Smooth muscle cell (in vitro differentiated cells): ENCODE measurements around the gene SIRT3. TPM values are rescaled to one million over a fixed set of nuclear protein-coding genes. Genes with fewer than 3 reads are reported as not detected.

Experiments
- DNase-seq: peaks from one replicate; lab custom pipeline; 2025; ENCODE audit not compliant: unreplicated experiment; lab: John Stamatoyannopoulos, UW
- H2AFZ ChIP-seq: fragments of 200-600 bp; sonication (generic); 2 replicates; pipeline ENCODE4 v1.6.0; 2016; ENCODE audit warnings: antibody characterized with exemption, low read depth, mild to moderate bottlenecking
- H3F3A ChIP-seq: fragments of 200-600 bp; sonication (generic); 2 replicates; pipeline ENCODE4 v1.6.0; 2017; ENCODE audit warnings: antibody characterized with exemption, low read depth
- H3K27ac ChIP-seq: fragments of 200-600 bp; sonication (generic); 2 replicates; pipeline ENCODE4 v1.5.1; 2016; ENCODE audit warnings: low read depth, mild to moderate bottlenecking
- H3K27me3 ChIP-seq: fragments of 200-600 bp; sonication (generic); 2 replicates; pipeline ENCODE4 v1.6.1; 2016; ENCODE audit warnings: low read depth, mild to moderate bottlenecking
- H3K36me3 ChIP-seq: fragments of 200-600 bp; sonication (generic); 2 replicates; pipeline ENCODE4 v1.5.1; 2016; ENCODE audit warnings: low read depth
- H3K4me1 ChIP-seq: fragments of 200-600 bp; sonication (generic); 2 replicates; pipeline ENCODE4 v1.5.1; 2016; ENCODE audit warnings: low read depth
- H3K4me2 ChIP-seq: fragments of 200-600 bp; sonication (generic); 2 replicates; pipeline ENCODE4 v1.6.0; 2016; ENCODE audit warnings: mild to moderate bottlenecking
- H3K4me3 ChIP-seq: fragments of 200-600 bp; sonication (generic); 2 replicates; pipeline ENCODE4 v1.5.1; 2016; ENCODE audit warnings: mild to moderate bottlenecking
- H3K79me2 ChIP-seq: fragments of 200-600 bp; sonication (generic); 2 replicates; pipeline ENCODE4 v1.6.0; 2016; ENCODE audit warnings: low read depth, mild to moderate bottlenecking
- H3K9ac ChIP-seq: fragments of 200-600 bp; sonication (generic); 2 replicates; pipeline ENCODE4 v1.6.0; 2016; ENCODE audit warnings: low read depth
- H3K9me3 ChIP-seq: fragments of 200-600 bp; sonication (generic); replicated peaks from 2 replicates; pipeline ENCODE4 v1.5.1; 2016; ENCODE audit warnings: low read depth
- H4K20me1 ChIP-seq: fragments of 200-600 bp; sonication (generic); 2 replicates; pipeline ENCODE4 v1.6.0; 2016; ENCODE audit warnings: low read depth
- CTCF ChIP-seq: fragments of 200-600 bp; sonication (generic); IDR thresholded peaks from 2 replicates; pipeline ENCODE4 v1.5.1; 2017; ENCODE audit warnings: borderline replicate concordance, mild to moderate bottlenecking, antibody characterized with exemption; ENCODE audit not compliant: insufficient read depth, poor library complexity, severe bottlenecking
- WGBS: methylation state at CpG from one replicate; pipeline ENCODE4 v1.1.7; 2016; ENCODE audit warnings: low lambda C conversion rate; 5-methylcytosine and 5-hydroxymethylcytosine counted together
- polyA plus RNA-seq: library from polyadenylated mRNA; unstranded; fragments of >200 nt; fragmentation: Nextera tagmentation; extraction: Ambion mirVana; gene quantifications from 2 replicates; pipeline ENCODE4 v1.2.1, GENCODE V29; 2016
- total RNA-seq: library from RNA; depleted of rRNA; stranded (reverse); fragments of >200 nt; gene quantifications from 2 replicates; pipeline ENCODE4 v1.2.3, GENCODE V29; 2014

The SIRT3 gene
- total and polyA plus RNA-seq, 2 experiments from 2014 or later = 13.0 to 19.8 TPM

GRCh38 chr11:253160-253885 is 17.2 kb upstream of the SIRT3 start:
- Histone ChIP-seq H3F3A (peaks cover 4% of the 10 kb centered on the region), H3K4me1 (no peaks in the 10 kb centered on the region), H3K9me3 (no peaks in the 10 kb centered on the region), H3K27me3 (no peaks in the 10 kb centered on the region), H3K4me3 (no peak overlapping the region), H3K4me2 (no peak overlapping the region), H4K20me1 (peaks cover 4% of the 10 kb centered on the region), H3K27ac (no peak overlapping the region), H2AFZ (no peak overlapping the region), H3K9ac (no peak overlapping the region), H3K36me3 (no peaks in the 10 kb centered on the region), H3K79me2 (no peaks in the 10 kb centered on the region)
- TF ChIP-seq CTCF = no peak
- WGBS = 83% methylated on average over 13 of the region's 13 CpGs
- DNase-seq = no peak

- Histone ChIP-seq H3K27me3 (no peaks in the 10 kb centered on the region), H3K9me3 (no peaks in the 10 kb centered on the region), H3K79me2 (no peaks in the 10 kb centered on the region), H4K20me1 (peaks cover 4% of the 10 kb centered on the region), H3K4me1 (no peaks in the 10 kb centered on the region), H3K4me3 (no peak overlapping the region), H3K36me3 (no peaks in the 10 kb centered on the region), H3K9ac (no peak overlapping the region), H3K4me2 (no peak overlapping the region), H2AFZ (no peak overlapping the region), H3K27ac (no peak overlapping the region), H3F3A (peaks cover 4% of the 10 kb centered on the region)
- TF ChIP-seq CTCF = no peak
- no peak for DNase-seq
- WGBS = 89% methylated on average over 8 of the region's 8 CpGs
Observed at GRCh38 chr11:252666-253065, 16.5 kb upstream of the SIRT3 start.

GRCh38 chr11:251550-251949 is 15.4 kb upstream of the SIRT3 start:
- Histone ChIP-seq H3K4me3 (no peak overlapping the region), H3F3A (peaks cover 4% of the 10 kb centered on the region), H3K27me3 (no peaks in the 10 kb centered on the region), H2AFZ (no peak overlapping the region), H3K4me1 (no peaks in the 10 kb centered on the region), H3K9ac (no peak overlapping the region), H3K79me2 (no peaks in the 10 kb centered on the region), H4K20me1 (peaks cover 4% of the 10 kb centered on the region), H3K9me3 (no peaks in the 10 kb centered on the region), H3K4me2 (no peak overlapping the region), H3K36me3 (peaks cover 4% of the 10 kb centered on the region), H3K27ac (no peak overlapping the region)
- DNase-seq = no peak
- 94% methylated on average over 10 of the region's 10 CpGs for WGBS
- TF ChIP-seq CTCF = no peak
